ENCODE results near the gene GPR65. TPM values are rescaled to one million over a fixed set of nuclear protein-coding genes. Genes with fewer than 3 reads are reported as not detected.
A peak's percentile ranks its signal among the peaks of the same experiment; 100 is the strongest.

The GPR65 gene
- total and polyA plus RNA-seq, 9 of the 15 experiments (the other 6 are each of a cell fraction or from before 2014, with no cell fraction given), result 0.03 to 0.11 (median 0.04) TPM; not detected in 6

DNA sequence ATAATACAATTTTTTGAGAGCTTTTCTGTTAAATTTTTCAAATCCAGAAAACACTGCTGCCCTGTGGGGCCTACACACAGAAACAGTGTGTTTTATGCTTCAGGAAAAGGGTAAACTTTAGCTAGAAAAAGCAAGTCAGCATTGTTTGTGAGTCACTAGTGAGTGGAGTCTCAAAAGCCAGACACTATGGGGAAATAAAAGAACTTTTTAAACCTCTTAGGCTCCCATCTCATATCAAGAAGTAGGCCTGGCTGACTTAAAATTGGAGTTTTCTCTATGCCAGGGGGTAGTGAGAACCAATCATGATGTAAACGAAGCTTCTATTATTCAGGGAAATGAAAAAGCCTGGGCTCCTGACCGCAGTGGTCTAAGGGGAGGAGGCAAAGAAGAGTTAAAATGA lies 12.6 kb downstream of the GPR65 start:
- no peaks in the 10 kb centered on the region for H3K9me3 ChIP-seq (replicated peaks; ENCODE audit: control insufficient read depth, insufficient read depth, low read depth, low read length)
- no peak overlapping the region for H3K4me2 ChIP-seq (ENCODE audit: insufficient read depth, low read length)
- POLR2A ChIA-PET, result interaction anchor here (1.5 kb wide), 1 partner anchor 25 kb away, joined by 3 read pairs; the partner anchor contains the start of gene GALC
- H3K27ac ChIP-seq (ENCODE audit: extremely low read depth, low read depth, low read length), result no peak overlapping the region
- no peaks in the 10 kb centered on the region for H3K79me2 ChIP-seq (ENCODE audit: control insufficient read depth, insufficient read depth, low read length)
- TF ChIP-seq C11orf30 (IDR thresholded peaks at IDR 0.05; ENCODE audit: low read depth) (peak; percentile 13; the same call in 1 of the 2 replicates), EWSR1 (IDR thresholded peaks at IDR 0.05; ENCODE audit: borderline replicate concordance, low read depth, partially characterized antibody) (no peak), NBN (IDR thresholded peaks at IDR 0.05; ENCODE audit: low read depth) (no peak), COPS2 (conservative IDR thresholded peaks at IDR 0.05) (no peak), SMAD4 (CRISPR knock-in tag; conservative IDR thresholded peaks at IDR 0.05) (no peak)
- TF ChIP-seq, protein P1, sequence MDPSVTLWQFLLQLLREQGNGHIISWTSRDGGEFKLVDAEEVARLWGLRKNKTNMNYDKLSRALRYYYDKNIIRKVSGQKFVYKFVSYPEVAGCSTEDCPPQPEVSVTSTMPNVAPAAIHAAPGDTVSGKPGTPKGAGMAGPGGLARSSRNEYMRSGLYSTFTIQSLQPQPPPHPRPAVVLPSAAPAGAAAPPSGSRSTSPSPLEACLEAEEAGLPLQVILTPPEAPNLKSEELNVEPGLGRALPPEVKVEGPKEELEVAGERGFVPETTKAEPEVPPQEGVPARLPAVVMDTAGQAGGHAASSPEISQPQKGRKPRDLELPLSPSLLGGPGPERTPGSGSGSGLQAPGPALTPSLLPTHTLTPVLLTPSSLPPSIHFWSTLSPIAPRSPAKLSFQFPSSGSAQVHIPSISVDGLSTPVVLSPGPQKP (CRISPR knock-in tag; IDR thresholded peaks at IDR 0.05), result no peak
- CTCF ChIA-PET (ENCODE audit: low intra/inter-chr PET ratio), result no interaction called here
- no peaks in the 10 kb centered on the region for H3K4me1 ChIP-seq (replicated peaks in 1 of 2; ENCODE audit: control insufficient read depth in 2 of 2, insufficient read depth in 2 of 2, low read length in 2 of 2)
- H3K36me3 ChIP-seq (ENCODE audit: control insufficient read depth, insufficient read depth, low read length), result no peaks in the 10 kb centered on the region
- no peaks in the 10 kb centered on the region for H4K20me1 ChIP-seq (replicated peaks; ENCODE audit: control insufficient read depth, insufficient read depth, low read length)
- intact Hi-C loops (cut with micrococcal nuclease), result no loop called here
- in situ Hi-C loops (cut with MboI), result loop anchor here (10.0 kb wide), 1 partner anchor 157 kb away; no protein-coding TSS in a partner anchor
- WGBS (ENCODE audit: insufficient coverage, low coverage, missing lambda C conversion rate), result 27% methylated on average over 2 of the region's 2 CpGs
- no peak overlapping the region for H3K9ac ChIP-seq (ENCODE audit: insufficient read depth in 1 of 2, low read depth in 2 of 2, low read length in 2 of 2)
- no peaks in the 10 kb centered on the region for H3K27me3 ChIP-seq (ENCODE audit: control insufficient read depth in 2 of 2, insufficient read depth in 2 of 2, low read length in 2 of 2)
- ATAC-seq, result no peak
- H3K4me3 ChIP-seq, result no peak overlapping the region
- no peak for FAIRE-seq
- no TSS peak for BruUV-seq (replicated peaks)
- DNase-seq (ENCODE audit: extremely low read depth in 1 of 4, low spot score in 3 of 4), result no peak
- H2AFZ ChIP-seq (ENCODE audit: low read depth, low read length), result no peak overlapping the region
- H3K9me1 ChIP-seq (ENCODE audit: control insufficient read depth, insufficient read depth, low read length), result no peaks in the 10 kb centered on the region

All from K562 (cell line).